HuH-7.5 (cell line): ENCODE measurements around the gene MCRIP1.
"Not testable (repeated sequence)": the region's sequence is repeated elsewhere in the genome, so short reads cannot be mapped to it uniquely, and the experiment has no call there.

Source experiments
- DNase-seq: peaks from one replicate; pipeline ENCODE4 v3.0.0; 2011; ENCODE audit warnings: low spot score

MCRIP1 gene

GRCh38 chr17:81840826-81841778 lies 8.0 kb upstream of the MCRIP1 start:
- DNase-seq, result no peak

GRCh38 chr17:81840059-81840458 lies 7.0 kb upstream of the MCRIP1 start:
- not testable (repeated sequence) for DNase-seq

DNA sequence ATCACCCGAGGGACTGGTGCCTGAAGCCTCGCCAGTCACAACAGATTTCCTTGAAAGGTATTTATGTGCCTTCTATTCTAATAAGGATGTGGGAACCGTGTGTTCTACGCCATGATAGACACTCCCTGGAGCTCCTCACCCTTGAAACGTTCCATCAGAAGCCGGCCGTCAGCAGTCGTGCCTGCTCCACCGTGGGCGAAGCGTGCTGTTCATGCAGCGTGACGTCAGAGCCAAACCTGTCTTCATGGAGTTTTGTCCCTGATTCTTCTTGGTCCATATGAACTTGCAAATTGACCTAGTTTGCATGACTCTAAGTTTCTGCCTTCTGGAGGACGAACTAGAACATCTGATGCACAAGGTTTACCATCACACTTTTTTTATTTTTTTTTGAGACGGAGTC lies 6.2 kb upstream of the MCRIP1 start:
- no peak for DNase-seq

- no peak for DNase-seq
Observed at GRCh38 chr17:81838753-81839255, 5.7 kb upstream of the MCRIP1 start.

- no peak for DNase-seq
Observed at GRCh38 chr17:81837641-81838040, 4.5 kb upstream of the MCRIP1 start.

DNA sequence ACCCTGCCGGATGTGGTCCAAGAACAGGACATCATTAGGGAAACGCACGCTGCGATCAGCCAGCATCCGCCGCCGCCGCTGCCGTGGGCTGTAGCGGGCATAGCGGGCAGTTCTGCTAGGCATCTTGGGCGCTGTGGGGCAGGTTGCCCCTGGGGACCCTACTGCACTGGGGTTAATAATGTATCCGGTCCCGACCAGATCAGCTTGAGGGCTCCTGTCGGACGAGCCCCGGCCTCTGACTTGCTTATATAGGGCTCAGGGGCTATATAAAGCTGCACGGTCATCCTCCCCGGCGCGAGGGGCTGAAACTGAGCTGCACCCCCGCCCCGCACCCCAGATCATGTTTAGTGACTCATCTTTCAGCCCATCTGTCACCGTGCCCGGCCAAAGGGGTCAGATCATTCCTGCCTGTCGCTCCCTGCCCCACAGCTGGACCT lies 1.8 kb upstream of the MCRIP1 start, which contains the start of gene PPP1R27:
TSS of gene PPP1R27 (minus strand) at position 220 of the 437 bp plus-strand sequence. CDS start at position 123, 97 bp downstream.
- no peak for DNase-seq

DNA sequence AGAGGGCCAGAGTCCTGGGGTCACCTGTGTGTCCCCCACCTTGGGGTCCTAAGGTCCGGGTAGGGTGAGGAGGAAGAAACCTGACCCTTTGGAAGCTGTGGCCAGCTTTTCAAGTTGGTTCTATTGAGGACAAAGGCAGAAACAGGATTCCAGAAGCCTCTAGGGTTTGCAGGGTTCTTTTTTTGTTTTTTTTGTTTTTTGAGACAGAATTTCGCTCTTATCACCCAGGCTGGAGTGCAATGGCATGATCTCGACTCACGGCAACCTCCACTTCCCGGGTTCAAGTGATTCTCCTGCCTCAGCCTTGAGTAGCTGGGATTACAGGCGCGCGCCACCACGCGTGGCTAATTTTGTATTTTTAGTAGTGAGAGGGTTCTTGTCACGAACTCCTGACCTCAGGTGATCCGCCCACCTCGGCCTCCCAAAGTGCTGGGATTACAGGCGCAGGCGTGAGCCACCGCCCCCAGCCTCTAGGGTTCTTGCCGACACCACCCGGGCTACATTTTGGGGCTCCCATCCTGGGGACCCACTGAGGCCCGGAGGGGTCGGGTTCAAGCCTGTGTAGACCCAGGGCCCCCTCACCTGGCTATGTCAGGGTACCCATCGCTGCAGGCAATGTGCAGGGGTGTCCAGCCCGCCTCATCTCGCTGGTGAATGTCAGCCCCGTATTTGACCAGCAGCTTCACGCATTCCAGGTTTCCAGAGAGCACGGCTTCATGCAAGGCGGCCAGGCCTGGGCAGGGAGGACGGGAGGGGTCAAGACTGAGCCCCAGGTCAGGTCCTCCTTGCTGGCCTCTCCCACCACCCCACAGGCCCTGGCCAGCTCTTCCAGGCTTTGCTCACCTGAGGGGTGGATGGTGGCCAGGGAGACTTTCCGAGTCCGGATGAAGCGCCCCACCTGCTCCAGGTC lies 1.1 kb upstream of the MCRIP1 start:
- no peak for DNase-seq

GRCh38 chr17:81832608-81833159 lies 407 bp downstream of the MCRIP1 start:
- no peak for DNase-seq

DNA sequence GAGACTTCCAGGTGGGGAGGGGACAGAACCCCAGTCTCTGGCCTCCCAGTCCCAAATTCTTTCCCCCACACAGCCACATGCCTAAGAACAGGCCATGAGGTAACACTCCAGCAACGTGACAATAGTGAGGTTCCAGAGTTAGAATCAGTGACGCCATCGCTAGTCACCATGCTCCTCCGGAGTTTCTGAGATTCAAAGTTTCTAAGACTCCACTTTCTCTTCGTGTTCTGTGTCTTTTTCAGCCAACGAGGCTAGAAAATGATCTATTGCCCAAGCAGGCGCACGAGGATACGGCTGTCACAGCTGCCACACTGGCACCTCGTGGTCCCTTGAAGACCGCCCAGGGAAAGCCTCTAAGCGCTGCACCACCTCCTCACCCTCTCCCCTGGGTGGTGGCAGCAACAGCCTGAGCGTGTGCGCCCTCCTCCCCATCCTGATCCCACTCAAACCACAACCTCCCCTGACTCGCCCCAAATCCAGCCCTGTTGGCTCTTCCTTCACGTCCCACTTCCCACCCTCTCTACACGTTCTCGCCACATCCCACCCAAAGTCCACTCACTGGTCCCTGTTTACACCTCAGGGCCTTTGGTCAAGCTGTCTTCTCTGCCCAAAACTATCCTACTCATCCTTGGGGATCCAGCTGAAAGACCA lies 1.0 kb downstream of the MCRIP1 start:
- no peak for DNase-seq

DNA sequence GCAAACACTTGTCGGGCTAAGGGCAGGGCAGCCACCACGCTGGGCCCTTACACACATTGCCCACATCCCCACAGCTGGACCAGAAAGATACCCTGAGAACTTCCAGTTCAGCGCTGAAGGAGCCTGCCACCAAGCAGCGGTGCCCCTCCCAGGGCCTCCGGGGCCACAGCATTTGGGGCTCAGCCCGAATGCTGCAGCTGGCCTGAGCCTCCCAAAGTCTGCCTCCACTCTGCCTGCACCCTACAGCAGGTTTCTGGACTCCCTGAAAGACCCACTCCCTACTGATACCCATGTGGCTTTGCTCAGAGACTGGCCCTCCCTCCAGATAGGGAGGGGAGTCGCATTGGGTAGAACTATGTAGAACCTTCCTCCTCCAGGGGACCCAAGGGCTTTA lies 1.5 kb downstream of the MCRIP1 start:
- no peak for DNase-seq

GRCh38 chr17:81829858-81830257 lies 3.2 kb downstream of the MCRIP1 start:
- no peak for DNase-seq

DNA sequence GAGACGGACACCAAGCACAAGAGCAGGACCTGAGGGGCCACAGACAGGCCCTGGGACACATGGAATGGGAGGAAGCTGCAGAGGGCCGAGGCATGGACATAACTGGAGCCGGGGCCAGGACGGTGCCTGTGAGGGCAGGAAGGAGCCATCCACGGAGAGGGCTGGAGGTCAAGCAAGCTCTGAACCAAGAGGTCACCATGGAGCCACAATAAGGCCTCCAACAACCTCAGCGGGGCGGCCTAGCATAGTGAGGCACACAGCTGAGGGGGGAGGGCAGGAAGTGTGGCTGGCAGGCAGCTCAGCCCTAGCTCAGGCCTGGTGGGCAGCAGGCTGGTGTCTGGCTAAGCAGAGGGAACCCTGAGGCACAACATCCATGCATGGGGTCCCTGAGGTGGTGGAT lies 4.4 kb downstream of the MCRIP1 start:
- DNase-seq, result no peak

DNA sequence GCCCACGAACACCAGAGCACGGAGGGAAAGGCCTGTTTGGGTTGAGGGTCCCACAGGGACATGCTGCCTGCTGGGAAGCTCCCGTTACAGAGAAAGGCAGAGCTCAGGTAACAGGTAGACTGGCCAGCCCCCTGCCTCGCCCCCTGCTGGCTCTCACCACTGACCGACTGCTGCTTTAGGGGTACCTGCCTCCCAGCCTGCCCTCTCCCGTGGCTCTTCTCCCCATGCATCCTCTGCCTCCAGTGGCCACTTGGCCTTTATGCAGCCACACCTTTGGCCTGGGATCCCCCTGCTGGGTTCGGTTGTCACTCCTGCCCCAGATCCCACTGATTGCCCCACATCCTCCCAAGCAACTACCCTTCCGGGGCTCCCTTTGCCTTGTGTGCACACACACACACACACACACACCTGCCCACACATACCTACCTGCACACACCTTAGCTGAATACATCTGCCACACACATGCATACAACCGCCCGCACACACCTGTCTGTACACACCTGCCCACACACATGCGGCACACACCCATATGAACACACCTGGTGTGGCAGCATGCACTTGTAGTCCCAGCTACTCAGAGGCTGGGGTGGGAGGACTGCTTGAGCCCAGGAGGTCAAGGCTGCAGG lies 7.1 kb downstream of the MCRIP1 start:
- no peak for DNase-seq

DNA sequence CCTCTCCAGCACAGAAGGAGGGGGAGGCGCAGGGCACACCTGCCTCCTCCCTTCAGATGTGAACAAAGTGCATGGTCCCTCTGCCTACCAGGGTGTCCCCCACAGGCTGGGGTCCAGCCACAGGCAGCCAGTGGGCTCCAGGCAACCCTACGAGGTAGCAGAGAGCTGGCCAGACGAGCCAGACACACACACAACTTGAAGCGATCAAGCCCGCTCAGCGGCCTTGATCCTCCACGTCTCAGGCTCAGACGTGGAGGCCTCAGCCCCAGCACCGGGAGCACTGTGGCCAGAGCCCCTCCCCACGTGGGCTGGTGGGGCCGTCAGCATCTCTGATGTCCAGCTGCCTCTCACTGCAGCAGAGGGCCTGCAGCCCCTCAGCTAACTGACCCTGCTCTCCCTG lies 8.5 kb downstream of the MCRIP1 start:
- no peak for DNase-seq

- no peak for DNase-seq
Observed at GRCh38 chr17:81823820-81824550, 9.1 kb downstream of the MCRIP1 start.

GRCh38 chr17:81822996-81823819 lies 9.9 kb downstream of the MCRIP1 start:
- DNase-seq, result no peak

- DNase-seq, result no peak
Observed at GRCh38 chr17:81822312-81822637, 10.8 kb downstream of the MCRIP1 start.

GRCh38 chr17:81821603-81822311 lies 11.3 kb downstream of the MCRIP1 start:
- DNase-seq, result peak; percentile 84

DNA sequence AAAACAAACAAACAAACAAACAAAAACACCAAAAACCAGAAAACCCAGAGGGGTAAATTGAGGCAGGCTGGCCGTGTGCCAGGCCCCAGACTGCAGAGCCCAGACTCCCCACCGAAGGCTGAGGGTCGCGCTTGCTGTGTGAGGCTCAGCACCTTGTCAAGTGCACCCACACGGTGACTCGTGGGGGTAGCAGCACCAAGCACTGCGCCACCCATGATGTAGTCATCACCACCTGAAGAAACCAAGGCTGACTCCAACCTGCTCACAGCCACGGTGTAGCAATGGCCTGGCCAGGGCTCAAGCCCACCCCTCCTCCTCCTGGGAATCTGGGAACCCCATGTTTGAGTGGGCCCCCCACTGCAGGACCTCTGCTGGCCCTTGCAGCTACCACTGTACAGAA lies 11.9 kb downstream of the MCRIP1 start:
- no peak for DNase-seq
